GM21619 (cell line): ENCODE measurements around the gene CHMP1A.

Experiments used
- ATAC-seq: cut with Tn5 transposase; IDR thresholded peaks from one replicate; pipeline ENCODE4 v1.9.1; 2021; ENCODE audit not compliant: unreplicated experiment

Gene CHMP1A

DNA sequence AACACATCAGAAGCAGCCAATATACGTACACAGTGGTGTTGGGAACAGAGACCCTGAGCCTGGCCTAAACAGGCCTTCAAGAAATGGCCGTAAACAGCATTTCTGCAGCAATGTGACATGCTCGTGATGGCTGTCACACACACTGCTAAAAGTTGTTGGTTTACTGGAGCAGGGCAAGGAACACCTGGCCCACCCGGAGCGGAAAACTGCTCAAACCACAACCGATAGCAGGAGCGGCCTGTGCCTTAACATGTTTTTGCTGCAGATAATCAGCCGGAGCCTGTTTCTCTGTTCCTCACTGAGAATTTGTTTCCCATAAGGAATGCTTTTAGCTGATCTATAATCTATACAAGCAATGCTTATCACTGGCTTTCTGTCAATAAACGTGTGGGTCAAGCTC lies 50.1 kb downstream of the CHMP1A start:
- ATAC-seq, result no peak

- no peak for ATAC-seq
Observed at GRCh38 chr16:89606006-89606405, 51.5 kb downstream of the CHMP1A start.

DNA sequence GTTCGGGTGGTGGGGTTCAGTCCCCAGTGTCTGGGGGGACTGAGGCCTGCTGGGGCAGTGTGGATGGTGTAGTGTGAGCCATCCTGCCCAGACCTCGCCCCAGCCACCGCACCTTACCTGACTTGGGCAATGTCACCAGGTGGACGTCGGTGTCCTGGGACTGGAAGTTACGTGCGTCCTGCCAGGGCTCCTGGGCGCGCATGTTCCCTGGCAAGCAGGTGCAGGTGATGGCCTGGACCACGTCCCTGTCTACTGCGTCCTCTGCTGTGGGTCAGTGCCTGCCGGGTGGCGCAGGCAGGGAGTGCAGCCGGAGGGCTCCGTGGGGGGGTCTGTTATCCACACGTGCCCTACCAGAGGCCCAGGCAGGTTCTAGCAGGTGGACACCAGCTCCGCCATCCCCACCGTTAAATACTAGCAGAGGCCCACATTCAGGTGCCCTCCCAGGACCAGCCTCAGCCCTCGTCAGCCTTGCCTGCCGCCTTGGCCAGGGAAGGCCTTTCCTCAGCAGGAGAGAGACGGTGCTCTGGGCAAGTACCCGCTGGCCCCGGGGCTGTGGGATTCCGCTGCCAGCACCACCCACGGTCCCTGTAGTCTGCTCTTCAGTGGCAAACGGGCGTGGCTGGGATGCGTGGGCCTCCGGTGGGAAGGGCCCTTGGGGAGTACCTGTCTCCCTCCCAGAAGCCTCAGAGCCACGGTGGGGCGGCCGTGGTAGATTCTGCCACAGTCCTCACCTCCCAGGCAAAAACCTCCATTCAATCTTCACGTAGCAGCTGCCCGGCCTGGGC lies 52.1 kb downstream of the CHMP1A start:
- no peak for ATAC-seq

DNA sequence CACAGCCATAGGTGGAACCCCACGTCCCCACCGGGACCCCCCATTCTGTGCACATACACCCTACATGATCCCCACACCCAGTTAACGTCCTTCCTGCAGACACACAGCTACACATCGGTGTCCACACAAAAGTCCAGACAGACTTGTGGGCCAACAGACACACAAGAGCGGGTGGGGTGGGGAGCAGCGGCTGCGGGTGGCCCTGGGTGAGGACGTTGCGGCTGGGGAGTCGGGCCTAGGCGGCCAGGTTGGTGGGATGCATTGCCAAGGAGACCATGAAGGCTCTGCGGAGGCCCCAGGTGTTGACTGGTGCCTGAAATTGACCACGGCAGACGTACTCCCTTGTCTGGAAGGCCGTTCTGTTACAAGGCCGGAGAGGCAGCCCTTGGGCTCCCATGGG lies 52.7 kb downstream of the CHMP1A start:
- ATAC-seq, result no peak

- no peak for ATAC-seq
Observed at GRCh38 chr16:89602952-89603590, 54.4 kb downstream of the CHMP1A start.

DNA sequence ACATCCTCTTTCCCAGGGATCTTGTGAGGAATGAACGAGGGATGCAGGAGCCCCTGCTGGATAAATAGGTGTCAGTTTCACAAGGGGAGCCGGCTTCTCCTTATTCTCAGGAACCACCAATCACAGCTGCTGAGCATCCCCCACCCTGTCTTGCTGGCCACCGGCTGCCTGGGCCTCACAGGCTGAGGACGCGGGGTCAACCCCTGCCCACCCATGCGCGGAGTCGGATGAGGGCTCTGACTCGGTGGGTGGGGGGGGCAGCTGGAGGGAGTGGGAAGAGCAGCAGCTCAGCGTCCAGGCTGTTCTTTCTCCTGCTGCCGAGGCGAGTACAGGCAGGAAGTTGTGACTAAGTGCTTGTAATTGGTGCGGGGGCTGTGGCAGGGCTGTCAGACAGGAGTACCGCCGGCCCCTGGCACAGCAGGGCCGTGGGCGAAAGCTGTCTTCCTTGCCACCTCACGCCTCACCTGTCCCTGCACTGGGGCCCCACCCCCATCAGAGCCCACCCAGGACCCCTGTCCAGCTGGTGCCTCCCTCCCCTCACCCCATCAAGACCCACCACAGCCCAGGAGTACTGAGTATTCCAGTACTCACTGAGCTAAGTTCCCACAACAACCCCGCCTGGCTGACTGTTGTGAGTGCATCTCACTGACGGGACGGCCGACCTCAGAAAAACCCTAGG lies 55.1 kb downstream of the CHMP1A start:
- ATAC-seq, result no peak

DNA sequence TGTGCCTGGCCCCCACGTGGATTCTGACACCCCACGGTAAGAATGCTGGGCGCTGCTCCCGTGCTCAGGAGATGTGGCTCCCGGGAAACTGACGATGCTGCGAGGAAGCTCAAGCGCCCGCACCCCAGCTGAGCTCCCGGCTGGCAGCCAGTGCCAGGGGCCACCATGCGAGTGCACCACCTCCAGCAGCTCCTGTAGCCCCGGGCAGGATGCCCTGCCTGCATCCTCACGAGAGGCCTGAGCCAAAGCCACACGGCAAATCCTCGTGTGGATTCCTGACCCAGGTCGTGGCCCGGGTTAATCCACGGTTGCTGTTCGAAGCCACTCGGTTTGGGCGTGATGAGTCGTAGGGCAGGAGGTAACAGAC lies 55.6 kb downstream of the CHMP1A start:
- ATAC-seq, result no peak

- ATAC-seq, result no peak
Observed at GRCh38 chr16:89600956-89601355, 56.6 kb downstream of the CHMP1A start.

DNA sequence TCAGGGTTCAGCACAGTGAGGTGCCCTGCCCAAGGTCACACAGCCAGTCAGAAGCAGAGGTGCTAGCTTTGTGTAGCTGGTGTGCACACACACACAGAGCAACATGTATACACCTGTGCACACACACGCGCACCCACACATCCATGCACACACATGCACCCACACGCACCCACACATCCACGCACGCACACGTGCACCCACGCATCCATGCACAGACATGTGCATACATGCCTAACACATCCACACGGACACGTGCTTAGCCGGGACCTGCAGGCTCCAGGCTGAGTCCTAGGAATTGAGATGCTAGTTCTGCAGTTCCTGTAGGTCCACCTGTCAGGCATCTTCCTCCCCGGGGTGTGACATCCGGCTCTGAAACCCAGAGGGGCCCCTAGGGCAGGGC lies 57.1 kb downstream of the CHMP1A start:
- ATAC-seq, result no peak

DNA sequence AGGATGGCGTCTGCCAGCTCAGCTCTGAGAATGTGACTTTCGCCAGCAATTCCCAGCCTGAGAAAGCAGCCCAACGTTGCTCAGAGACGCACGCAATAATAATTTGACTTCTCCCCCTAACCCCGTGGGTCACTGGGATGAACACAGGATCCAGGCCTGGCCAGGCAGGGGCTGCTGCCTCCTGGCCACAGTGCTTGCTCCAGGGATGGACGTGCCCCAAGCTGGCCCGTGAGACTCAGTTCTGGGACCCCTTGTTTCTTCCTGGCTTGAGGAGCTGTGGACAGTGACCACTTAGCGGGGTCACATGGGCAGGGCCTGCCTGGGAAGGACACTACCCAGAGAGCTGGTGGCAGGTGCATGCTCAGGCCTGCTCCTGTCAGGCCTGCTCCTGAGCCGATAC lies 57.6 kb downstream of the CHMP1A start:
- no peak for ATAC-seq

DNA sequence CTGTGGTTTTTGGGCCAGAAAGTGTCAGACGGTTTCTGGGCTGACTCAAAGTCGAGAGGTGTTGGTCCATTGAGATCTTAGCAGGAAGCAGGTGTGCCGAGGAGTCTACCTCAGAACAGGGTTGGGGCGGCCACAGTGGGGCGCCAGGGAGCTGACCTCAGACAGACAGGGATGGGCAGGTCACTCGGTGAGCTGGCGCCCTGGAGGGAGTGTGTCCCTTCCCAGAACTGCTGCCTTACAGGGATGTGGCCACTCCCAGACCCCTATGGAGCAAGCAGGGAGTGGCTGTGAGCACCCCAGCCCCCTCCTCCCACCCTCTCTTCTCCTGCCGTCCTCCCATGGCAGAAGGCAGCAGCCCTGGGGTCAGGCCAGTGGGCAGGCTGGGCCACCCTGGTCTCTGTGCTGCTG lies 58.1 kb downstream of the CHMP1A start:
- no peak for ATAC-seq

DNA sequence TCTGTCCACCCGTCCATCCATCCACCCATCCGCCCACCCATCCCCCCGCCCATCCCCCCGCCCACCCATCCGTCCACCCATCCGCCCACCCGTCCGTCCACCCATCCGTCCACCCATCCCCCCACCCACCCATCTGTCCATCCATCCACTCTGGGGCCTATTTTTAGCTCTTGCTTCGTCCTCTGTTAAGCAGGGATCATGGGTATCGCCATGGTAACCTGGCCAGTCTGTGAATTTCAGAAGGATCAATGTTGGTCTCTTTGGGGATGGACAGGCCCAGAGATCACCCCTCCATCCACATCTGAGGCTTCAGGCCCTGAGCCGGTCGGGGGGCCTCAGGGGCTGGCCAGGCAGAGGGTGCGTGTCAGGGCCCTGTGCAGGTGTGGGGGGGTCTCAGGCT lies 59.3 kb downstream of the CHMP1A start:
- no peak for ATAC-seq

DNA sequence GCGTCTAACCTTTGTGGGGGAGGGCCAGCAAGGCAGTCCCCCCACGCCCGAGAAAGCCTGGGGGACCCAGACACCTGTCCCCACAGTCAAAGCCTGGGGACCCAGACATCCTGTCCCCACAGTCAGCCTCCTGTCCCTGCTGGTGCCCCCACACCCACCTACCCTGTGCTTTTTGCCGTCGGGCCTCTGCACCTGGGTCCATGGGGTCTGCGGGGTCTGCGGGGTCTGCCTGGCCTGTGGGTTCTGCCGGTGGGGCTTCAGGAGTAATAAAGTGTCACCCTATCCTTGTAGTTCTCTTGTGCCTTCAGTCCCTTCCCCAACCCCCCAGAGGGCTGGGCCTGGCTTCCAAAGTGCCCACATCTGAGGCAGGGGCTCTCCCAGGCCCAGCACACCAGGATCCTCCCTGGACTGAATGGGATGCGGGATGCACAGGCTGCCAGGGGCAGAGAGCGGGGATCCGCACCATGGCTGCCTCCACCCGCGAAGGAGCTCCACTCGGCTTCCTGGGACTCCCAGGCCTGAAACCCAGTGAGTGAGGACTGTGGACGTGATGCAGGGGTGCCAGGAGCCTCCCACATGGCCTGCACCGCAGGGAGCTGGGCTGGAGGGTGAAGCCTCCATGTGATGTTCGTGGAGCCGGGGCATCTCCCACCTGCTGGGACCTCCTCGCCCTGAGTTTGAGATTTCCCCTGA lies 60.4 kb downstream of the CHMP1A start:
- ATAC-seq, result no peak

- no peak for ATAC-seq
Observed at GRCh38 chr16:89596061-89596689, 61.3 kb downstream of the CHMP1A start.

- no peak for ATAC-seq
Observed at GRCh38 chr16:89595330-89596060, 62.0 kb downstream of the CHMP1A start.
